H9 (cell line): ENCODE results near the gene COPZ2. TPM values are rescaled to one million over a fixed set of nuclear protein-coding genes. Genes with fewer than 3 reads are reported as not detected.

Experiments used
- DNase-seq: peaks from one replicate; pipeline ENCODE4 v3.0.0-alpha.2; 2017
- H2AFZ ChIP-seq: one replicate; pipeline ENCODE4 v1.6.1; 2013; ENCODE audit warnings: mild to moderate bottlenecking, low read length, control low read depth, moderate library complexity
- H2AK5ac ChIP-seq: 2 replicates; pipeline ENCODE4 v1.6.1; 2013; ENCODE audit warnings: low read length, control low read depth, mixed read lengths; ENCODE audit not compliant: insufficient read length
- H2BK120ac ChIP-seq: one replicate; pipeline ENCODE4 v1.6.1; 2013; ENCODE audit warnings: low read depth, mild to moderate bottlenecking, low read length, control low read depth, inconsistent platforms; ENCODE audit not compliant: poor library complexity, severe bottlenecking
- H2BK12ac ChIP-seq: 2 replicates; pipeline ENCODE4 v1.6.1; 2013; ENCODE audit warnings: low read length, control low read depth, mixed read lengths, low read depth; ENCODE audit not compliant: insufficient read length
- H2BK15ac ChIP-seq: 2 replicates; pipeline ENCODE4 v1.6.1; 2013; ENCODE audit warnings: low read depth, low read length, control low read depth
- H2BK20ac ChIP-seq: one replicate; pipeline ENCODE4 v1.6.1; 2013; ENCODE audit warnings: low read depth, mild to moderate bottlenecking, low read length, control low read depth, inconsistent platforms; ENCODE audit not compliant: poor library complexity, severe bottlenecking
- H2BK5ac ChIP-seq: 2 replicates; pipeline ENCODE4 v1.6.1; 2013; ENCODE audit warnings: low read length, control low read depth, mixed read lengths; ENCODE audit not compliant: insufficient read length
- H3K14ac ChIP-seq: 2 replicates; pipeline ENCODE4 v1.6.1; 2013; ENCODE audit warnings: low read length, control low read depth; ENCODE audit not compliant: insufficient read depth
- H3K18ac ChIP-seq: 2 replicates; pipeline ENCODE4 v1.6.1; 2013; ENCODE audit warnings: low read depth, mild to moderate bottlenecking, mixed read lengths, low read length, control low read depth; ENCODE audit not compliant: insufficient read length
- H3K23ac ChIP-seq: 2 replicates; pipeline ENCODE4 v1.6.1; 2013; ENCODE audit warnings: low read length, control low read depth, mixed read lengths, low read depth; ENCODE audit not compliant: insufficient read length
- H3K23me2 ChIP-seq: 2 replicates; pipeline ENCODE4 v1.6.1; 2013; ENCODE audit warnings: low read depth, mild to moderate bottlenecking, mixed read lengths, low read length, control low read depth; ENCODE audit not compliant: insufficient read length, poor library complexity, severe bottlenecking
- H3K27ac ChIP-seq: 2 replicates; pipeline ENCODE4 v1.5.1; 2013; ENCODE audit warnings: low read length, control low read depth, mixed read lengths, low read depth; ENCODE audit not compliant: insufficient read length
- H3K27me3 ChIP-seq: 2 replicates; pipeline ENCODE4 v1.6.1; 2013; ENCODE audit warnings: low read length, control low read depth, inconsistent platforms; ENCODE audit not compliant: insufficient read depth
- H3K4ac ChIP-seq: 2 replicates; pipeline ENCODE4 v1.6.1; 2013; ENCODE audit warnings: low read depth, mild to moderate bottlenecking, control low read depth, inconsistent platforms, low read length, moderate library complexity
- H3K4me1 ChIP-seq: 2 replicates; pipeline ENCODE4 v1.6.1; 2013; ENCODE audit warnings: low read length, control low read depth, inconsistent platforms; ENCODE audit not compliant: insufficient read depth
- H3K4me2 ChIP-seq: 2 replicates; pipeline ENCODE4 v1.6.1; 2013; ENCODE audit warnings: low read length, control low read depth, mixed read lengths; ENCODE audit not compliant: insufficient read length, insufficient read depth
- H3K56ac ChIP-seq: 2 replicates; pipeline ENCODE4 v1.6.1; 2013; ENCODE audit warnings: low read depth, mild to moderate bottlenecking, mixed read lengths, low read length, control low read depth; ENCODE audit not compliant: insufficient read length
- H3K79me1 ChIP-seq: 2 replicates; pipeline ENCODE4 v1.6.1; 2013; ENCODE audit warnings: low read depth, mild to moderate bottlenecking, moderate library complexity, low read length, control low read depth, inconsistent platforms; ENCODE audit not compliant: insufficient read depth, poor library complexity, severe bottlenecking
- H3K79me2 ChIP-seq: 2 replicates; pipeline ENCODE4 v1.6.1; 2013; ENCODE audit warnings: low read length, control low read depth, inconsistent platforms; ENCODE audit not compliant: insufficient read depth
- H3K9ac ChIP-seq: 2 replicates; pipeline ENCODE4 v1.6.1; 2013; ENCODE audit warnings: low read length, control low read depth, mixed read lengths; ENCODE audit not compliant: insufficient read length; ENCODE audit errors: extremely low read depth
- H3K9me3 ChIP-seq: one replicate; pipeline ENCODE4 v1.6.1; 2013; ENCODE audit warnings: low read depth, low read length, inconsistent platforms; ENCODE audit not compliant: control insufficient read depth
- H3T11ph ChIP-seq: one replicate; pipeline ENCODE4 v1.6.1; 2013; ENCODE audit warnings: mild to moderate bottlenecking, low read length, control low read depth, inconsistent platforms
- H4K20me1 ChIP-seq: one replicate; pipeline ENCODE4 v1.6.1; 2013; ENCODE audit not compliant: control insufficient read depth, insufficient read length, insufficient read depth
- H4K5ac ChIP-seq: 2 replicates; pipeline ENCODE4 v1.6.1; 2013; ENCODE audit warnings: low read depth, mild to moderate bottlenecking, mixed read lengths, low read length, control low read depth; ENCODE audit not compliant: insufficient read length
- H4K8ac ChIP-seq: replicated peaks from 2 replicates; pipeline ENCODE4 v1.6.1; 2013; ENCODE audit warnings: low read length, control low read depth, mixed read lengths, low read depth; ENCODE audit not compliant: insufficient read length
- H4K91ac ChIP-seq: 2 replicates; pipeline ENCODE4 v1.6.1; 2013; ENCODE audit warnings: low read depth, mild to moderate bottlenecking, moderate library complexity, mixed read lengths, low read length, control low read depth; ENCODE audit not compliant: insufficient read length
- H3K27ac Mint-ChIP-seq, 3 experiments: 2 replicates in 2 of 3; 3 replicates in 1 of 3; pipeline ENCODE4 v1.8.0; 2020 to 2021; ENCODE audit warnings: mixed read lengths in 3 of 3, mild to moderate bottlenecking in 1 of 3, moderate library complexity in 1 of 3
- H3K27me3 Mint-ChIP-seq: 2 replicates; pipeline ENCODE4 v1.8.0; 2021; ENCODE audit warnings: low read depth, mild to moderate bottlenecking, moderate library complexity, mixed read lengths
- H3K36me3 Mint-ChIP-seq, 3 experiments: 2 replicates in 2 of 3; 3 replicates in 1 of 3; pipeline ENCODE4 v1.8.0; 2020 to 2021; ENCODE audit warnings: low read depth in 3 of 3, mixed read lengths in 3 of 3; ENCODE audit not compliant: insufficient read depth in 1 of 3
- H3K4me1 Mint-ChIP-seq, 2 experiments: 2 replicates each; pipeline ENCODE4 v1.8.0; 2020; ENCODE audit warnings: mixed read lengths in 2 of 2
- H3K4me3 Mint-ChIP-seq, 2 experiments: 2 replicates in 1 of 2; 3 replicates in 1 of 2; pipeline ENCODE4 v1.8.0; 2020 to 2021; ENCODE audit warnings: mild to moderate bottlenecking in 2 of 2, mixed read lengths in 2 of 2, moderate library complexity in 1 of 2
- H3K9me3 Mint-ChIP-seq, 2 experiments: 2 replicates in 1 of 2; 3 replicates in 1 of 2; pipeline ENCODE4 v1.8.0; 2020; ENCODE audit warnings: mild to moderate bottlenecking in 2 of 2, mixed read lengths in 2 of 2, moderate library complexity in 1 of 2
- CTCF ChIP-seq: fragments of 200-600 bp; sonication (generic); conservative IDR thresholded peaks from 3 replicates; pipeline ENCODE4 v1.8.0; 2021; ENCODE audit warnings: antibody characterized with exemption, mild to moderate bottlenecking
- WGBS: extraction: QIAGEN DNeasy Blood & Tissue Kit; methylation state at CpG from one replicate; pipeline ENCODE4 v1.1.7; 2013; ENCODE audit warnings: missing lambda C conversion rate, low lambda C conversion rate, mixed read lengths; ENCODE audit not compliant: insufficient read length; ENCODE audit errors: extremely low coverage; 5-methylcytosine and 5-hydroxymethylcytosine counted together
- total RNA-seq: library from RNA; stranded (reverse); gene quantifications from 2 replicates; pipeline ENCODE4 v1.2.1, GENCODE V29; 2021

The COPZ2 gene
- total RNA-seq, 1 experiment from 2014 or later: 0.68 TPM

GRCh38 chr17:48028736-48029135 is 8.9 kb downstream of the COPZ2 start:
- Histone ChIP-seq H3K9ac (no peak overlapping the region), H3K14ac (no peak overlapping the region), H3K23me2 (peaks cover 15% of the 10 kb centered on the region), H3K27ac (no peak overlapping the region), H4K20me1 (no peaks in the 10 kb centered on the region), H3K4me1 (no peaks in the 10 kb centered on the region), H2BK120ac (no peak overlapping the region), H4K8ac (no peak overlapping the region), H2AK5ac (no peak overlapping the region), H3K4me2 (no peak overlapping the region), H2BK12ac (no peak overlapping the region), H3K23ac (no peak overlapping the region), H3K27me3 (peaks cover 2% of the 10 kb centered on the region; the same call in 1 of the 2 replicates), H3K4ac (no peak overlapping the region), H3K79me1 (no peaks in the 10 kb centered on the region), H2BK15ac (no peak overlapping the region), H3K56ac (no peak overlapping the region), H3T11ph (no peak overlapping the region), H3K79me2 (no peaks in the 10 kb centered on the region), H3K9me3 (no peaks in the 10 kb centered on the region), H2BK5ac (no peak overlapping the region), H2AFZ (no peak overlapping the region), H2BK20ac (no peak overlapping the region), H3K18ac (no peak overlapping the region), H4K91ac (no peak overlapping the region), H4K5ac (no peak overlapping the region)
- no peak for DNase-seq
- no peaks in the 10 kb centered on the region for H3K36me3 Mint-ChIP-seq
- peaks cover 24 to 27% of the 10 kb centered on the region in 2 experiments for H3K4me1 Mint-ChIP-seq
- TF ChIP-seq CTCF: no peak
- no peaks in the 10 kb centered on the region; a peak in 1 of 5 replicates for H3K9me3 Mint-ChIP-seq
- H3K27ac Mint-ChIP-seq: no peak overlapping the region
- H3K4me3 Mint-ChIP-seq: no peak overlapping the region
- peaks cover 57% of the 10 kb centered on the region for H3K27me3 Mint-ChIP-seq
- WGBS: no CpG with 5 or more reads among the region's 1 CpG
